Hypothalamus (tissue), 51 donors: Measurements from ENCODE around the gene SERPINI1.
"Not testable (repeated sequence)": the region's sequence is repeated elsewhere in the genome, so short reads cannot be mapped to it uniquely, and the experiment has no call there.

Source experiments
- DNase-seq, 51 donors: peaks; one replicate each; lab custom pipeline; 2025; lab: John Stamatoyannopoulos, UW

SERPINI1 gene

DNA sequence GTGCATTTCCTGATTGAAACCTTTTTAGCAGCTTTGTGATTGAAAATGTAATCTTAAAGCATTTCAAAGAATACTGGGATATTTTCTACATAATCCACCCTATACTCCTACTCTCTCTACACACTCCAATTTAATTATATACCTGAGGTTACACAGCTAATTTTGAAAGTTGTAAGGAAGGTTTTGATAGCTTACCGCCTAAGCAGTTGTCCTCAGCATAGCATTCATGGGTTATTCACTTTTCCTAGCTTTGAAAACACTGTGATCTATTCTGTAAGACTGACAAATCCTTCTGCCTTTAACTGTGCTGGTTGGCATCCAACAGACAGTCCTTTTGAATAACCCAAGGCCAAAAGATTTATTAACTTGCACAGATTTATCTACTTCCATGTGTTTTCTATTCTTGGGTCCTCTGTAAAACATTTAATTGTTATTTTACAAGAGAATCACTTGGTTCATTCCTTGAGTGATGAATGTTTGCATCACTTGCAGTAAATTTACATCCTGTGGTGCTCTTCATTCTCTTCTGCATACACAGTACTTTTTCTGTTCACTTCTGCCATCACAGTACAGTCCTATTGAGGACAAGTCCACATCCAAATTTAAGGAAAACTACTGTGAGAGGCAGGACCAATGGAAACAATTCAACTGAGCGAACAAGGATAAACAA is 44.8 kb downstream of the SERPINI1 start:
- peak in 1 of 51 donors; percentile 12 for DNase-seq

DNA sequence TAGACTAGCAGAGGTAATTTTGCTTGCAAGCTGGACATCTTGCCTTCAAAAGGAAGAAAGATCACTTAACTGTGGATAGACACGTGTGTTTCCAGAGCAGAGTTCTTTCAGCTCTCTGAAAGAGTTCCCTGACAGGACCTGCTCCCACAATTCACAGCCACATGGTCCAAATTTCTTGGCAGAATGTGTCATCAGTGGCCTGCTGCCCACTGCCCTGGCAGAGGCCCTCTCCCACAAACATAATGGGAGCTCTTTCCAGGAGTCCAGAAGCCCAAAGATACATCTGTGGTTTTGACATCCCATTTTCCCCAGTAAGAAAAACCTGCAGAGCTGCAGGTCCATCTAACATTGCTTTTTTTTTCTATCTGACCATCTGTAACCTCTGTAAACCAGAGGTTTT is 48.3 kb downstream of the SERPINI1 start:
- peak in 38 of 51 donors; percentile 1 to 68 (median 32) for DNase-seq

DNA sequence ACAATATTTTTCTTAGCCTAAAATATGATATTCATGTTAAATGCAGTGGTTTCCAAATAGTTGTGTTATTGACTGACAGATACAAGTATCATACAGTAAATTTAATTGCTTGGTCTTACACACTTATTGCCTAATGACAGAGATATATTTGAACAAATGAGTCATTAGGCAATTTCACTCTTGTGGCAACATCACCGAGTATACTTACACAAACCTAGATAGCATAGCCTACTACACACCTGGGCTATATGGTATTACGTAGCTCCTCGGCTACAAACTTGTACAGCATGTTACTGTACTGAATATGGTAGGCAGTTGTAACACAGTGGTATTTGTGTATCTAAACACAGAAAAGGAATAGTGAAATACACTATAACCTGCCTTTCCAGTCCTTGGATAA is 50.3 kb downstream of the SERPINI1 start:
- no peak for DNase-seq

DNA sequence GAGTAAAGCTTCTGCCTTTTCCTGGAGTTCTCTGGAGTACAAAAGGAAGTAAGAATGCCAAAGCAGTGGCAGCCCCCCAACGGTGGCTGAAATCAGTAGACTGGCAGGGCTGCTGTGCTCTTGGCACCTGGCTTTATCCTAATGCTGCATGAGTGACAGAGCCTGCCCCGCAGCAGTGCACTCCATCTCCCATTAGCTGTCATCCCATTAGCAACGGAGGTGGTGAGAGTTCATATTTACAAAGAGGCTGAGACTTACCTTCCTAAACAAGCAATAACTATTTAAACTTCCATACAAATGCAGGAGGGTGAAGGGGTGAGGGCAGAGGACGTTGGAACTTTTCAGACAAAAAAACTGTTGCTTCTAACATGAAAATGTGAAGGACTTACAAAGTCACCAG is 51.9 kb downstream of the SERPINI1 start:
- DNase-seq, result peak in 2 of 51 donors; percentile 1 to 2

DNA sequence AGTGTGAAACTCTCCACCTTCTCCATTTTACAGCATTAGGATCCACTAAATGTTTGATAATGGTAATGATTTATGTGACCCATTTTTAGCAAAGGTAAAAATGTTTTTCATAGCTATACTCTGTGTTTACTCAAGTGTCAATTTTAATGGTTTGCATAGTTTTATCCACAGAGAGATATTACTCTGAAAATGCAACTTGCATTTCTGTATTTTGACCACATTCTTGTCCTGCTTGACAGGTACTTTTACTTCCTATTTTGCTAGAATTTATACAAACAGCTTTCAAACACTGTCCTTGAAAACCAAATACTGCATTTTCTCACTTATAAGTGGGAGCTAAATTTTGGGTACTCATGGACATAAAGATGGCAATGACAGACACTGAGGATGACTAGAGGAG is 62.9 kb downstream of the SERPINI1 start:
- no peak for DNase-seq

DNA sequence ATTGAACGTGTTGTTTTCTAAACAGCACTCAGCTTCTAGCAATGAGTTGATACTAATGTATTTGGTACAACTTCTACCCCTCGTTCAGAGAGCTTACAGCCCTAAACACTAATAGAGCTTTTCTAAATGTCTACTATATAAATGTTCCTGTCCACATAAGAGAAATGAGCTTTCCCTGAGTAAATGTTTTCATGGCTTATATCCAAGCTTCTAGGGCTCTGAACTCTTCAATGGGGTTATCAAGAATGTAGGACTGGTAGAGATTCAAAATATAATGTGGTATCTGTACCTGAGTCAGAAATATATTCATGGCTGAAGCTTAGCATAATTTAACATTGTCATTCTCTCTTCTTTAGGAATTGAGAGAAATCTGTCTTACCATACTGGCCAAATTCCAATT is 73.4 kb downstream of the SERPINI1 start:
- no peak for DNase-seq

DNA sequence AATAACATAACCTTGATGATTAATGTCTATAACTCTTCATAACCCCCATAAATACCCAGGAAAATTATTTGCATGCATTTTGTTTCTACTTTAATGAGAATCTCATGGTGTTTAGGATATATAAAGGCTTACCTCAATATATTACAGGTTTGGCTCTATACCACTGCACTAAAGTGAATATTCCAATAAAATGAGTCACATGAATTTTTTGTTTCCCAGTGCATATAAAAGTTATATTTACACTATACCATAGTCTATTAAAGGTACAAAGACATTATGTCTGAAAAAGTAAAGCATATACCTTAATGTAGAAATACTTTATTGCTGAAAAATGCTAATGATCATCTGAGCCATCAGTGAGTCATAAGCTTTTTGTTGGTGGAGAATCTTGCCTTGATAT is 74.7 kb downstream of the SERPINI1 start:
- DNase-seq, result no peak

DNA sequence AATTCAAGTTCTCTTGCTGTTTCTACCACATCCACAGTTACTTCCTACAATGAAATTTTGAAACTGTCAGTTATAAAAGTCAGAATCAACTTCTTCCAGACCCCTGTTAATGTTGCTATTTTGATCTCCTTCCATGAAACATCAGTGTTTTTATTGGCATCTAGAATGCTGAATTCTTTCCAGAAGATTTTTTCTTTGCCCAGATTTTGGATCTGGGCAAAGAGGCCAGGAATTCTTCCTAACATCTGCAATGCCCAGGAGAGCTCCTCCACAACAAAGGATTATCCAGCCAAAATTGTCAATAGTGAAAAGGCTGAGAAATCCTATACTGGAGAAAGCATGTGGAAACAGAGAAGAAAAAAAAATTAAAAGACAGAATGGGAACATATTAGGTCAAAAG is 75.5 kb downstream of the SERPINI1 start:
- DNase-seq, result no peak

DNA sequence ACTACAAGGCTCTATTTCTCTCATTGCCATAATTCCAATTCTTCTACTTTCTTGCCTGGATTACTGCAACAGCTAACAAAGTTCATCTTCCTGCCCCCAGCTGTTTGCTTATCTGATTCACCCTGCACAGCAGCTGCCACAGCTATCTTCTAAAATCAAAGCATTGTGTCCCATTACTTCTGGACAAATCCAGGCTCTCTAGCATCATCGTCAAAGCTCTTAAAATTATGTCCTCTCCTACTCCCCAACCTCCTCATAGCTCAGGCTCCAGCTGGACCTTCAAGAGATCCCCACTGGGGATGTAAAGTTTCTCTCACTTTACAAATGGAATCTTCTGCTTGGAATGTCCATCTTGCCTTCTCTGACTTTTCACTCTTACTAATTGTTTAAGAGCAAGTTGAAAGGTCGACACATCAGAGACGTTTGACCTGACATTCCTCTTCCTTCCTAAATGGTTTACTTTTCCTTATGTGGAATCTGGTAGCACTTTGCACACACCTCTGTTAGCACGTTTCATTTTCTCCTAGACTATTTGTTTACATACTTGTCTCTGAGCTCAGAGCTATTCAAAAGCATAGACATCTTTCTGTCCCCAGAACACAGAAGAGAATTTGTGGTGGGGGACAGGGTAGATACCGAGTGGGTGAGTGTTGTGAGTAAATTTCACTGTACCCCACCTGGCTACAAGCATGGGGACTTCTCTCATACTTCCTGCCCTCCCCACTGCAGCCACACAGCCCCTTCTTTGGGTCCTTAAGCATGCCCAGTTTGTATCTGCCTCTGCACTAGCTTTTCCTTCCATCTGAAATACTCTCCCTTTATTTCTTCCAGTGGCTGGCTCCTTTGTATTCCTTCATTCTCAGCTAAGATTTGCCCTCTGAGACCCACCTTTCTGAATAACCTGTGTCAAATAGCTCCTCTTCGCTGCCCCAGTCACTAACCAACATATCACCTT is 77.9 kb downstream of the SERPINI1 start:
- DNase-seq, result no peak

DNA sequence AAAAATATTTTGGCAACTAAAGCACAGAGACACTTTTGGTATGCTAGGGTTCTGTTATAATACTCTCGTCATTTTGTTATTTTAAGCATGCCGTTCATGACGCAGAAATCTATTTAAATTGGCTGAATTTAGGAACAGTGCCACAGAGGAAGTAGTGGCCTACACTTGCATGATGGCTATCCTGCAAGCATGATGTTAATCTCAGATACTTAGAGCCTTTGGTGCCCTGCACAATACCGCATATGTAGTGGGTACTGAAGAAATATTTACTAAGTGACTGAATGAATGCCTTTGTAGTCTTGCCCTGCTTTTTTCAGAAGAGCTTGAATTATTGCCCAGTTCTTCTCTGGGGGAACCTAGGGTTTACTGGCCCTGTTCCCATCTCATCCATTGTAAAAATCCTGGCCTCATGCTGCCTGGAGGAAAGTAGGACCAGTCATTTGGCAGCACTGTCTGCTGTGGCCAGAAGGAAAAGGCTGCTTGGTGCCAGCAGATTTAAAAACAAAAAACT is 79.0 kb downstream of the SERPINI1 start:
- DNase-seq, result peak in 39 of 51 donors; percentile 4 to 89 (median 51)

DNA sequence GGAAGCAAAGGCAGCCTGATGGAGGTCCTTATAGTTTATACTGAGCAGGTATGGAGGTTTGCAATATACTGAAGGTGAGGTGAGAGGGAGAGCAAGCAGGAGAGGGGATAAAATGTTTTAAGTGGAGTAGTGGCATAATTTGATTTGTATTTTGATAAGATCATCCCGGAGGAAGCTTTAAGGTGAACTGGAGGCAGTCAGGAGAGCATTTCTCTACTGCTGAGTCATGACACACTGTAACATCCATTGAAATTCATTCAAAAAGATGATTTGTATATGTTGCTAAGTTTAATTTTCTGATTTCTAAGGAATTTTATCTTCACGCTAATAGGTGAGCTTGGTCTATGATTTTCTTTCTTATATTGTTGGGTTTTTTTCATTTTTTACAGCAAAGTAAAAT is 81.4 kb downstream of the SERPINI1 start:
- no peak for DNase-seq

DNA sequence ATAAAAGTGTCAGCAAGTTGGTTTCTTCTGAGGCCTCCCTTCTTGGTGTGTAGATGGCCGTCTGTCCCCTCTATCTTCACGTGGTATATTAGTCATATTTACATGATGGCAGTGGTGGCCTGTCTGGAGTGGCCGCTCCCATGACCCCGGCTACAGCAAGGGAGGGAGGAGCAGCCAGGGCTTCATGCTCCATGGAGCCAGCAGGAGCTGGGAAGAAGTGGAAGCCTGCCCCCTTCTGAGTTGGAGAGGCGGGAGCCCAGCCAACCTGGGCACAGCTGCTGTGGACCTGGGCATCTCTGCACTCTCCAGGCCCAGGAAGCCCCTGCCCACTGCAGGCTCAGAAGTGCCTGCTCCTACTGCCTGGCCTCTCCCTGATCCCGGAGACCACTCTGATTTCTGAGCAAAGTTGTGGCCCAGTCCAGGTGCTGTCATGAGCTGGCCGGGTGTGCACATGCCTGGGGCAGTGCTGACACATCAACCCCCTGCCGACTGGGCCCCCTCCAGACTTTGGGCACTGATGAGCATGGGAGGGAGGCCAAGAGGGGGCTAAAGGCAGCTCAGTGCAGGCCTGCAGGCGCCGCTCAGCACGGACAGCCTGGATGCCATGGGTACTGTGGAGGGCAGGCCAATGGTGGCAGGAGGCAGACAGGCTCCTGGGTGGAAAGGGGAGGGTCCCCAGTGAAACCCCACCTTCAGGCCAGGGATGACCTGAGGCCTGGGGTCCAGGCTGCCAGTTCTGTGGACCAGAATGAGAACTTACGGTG is 84.8 kb downstream of the SERPINI1 start:
- DNase-seq, result no peak

DNA sequence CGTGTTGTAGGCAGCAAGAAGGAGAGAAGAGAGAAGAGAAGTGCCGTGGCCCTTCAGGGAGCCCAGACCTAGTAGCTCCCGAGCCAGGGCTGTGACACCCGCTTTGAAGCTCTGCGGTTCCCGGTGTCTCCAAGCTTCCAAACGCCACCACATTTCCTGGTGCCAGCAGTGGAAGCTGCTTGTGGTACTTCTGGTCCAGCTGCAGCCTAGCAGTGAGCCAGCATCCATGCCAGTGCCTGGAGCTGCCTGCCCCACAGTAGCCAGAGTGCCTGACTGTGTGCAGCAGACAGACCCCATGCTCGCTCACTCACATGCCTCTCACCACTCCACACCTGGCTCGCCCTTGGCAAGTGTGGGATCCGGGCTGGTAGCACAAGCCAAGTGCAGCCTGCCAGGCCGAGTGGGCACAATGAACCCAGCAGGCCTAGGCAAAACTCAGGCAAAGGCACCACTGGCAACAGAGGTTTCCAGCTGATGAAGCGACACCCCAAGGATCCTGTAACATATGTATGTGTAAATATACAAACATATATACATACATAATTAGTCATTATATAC is 85.8 kb downstream of the SERPINI1 start:
- no peak for DNase-seq

DNA sequence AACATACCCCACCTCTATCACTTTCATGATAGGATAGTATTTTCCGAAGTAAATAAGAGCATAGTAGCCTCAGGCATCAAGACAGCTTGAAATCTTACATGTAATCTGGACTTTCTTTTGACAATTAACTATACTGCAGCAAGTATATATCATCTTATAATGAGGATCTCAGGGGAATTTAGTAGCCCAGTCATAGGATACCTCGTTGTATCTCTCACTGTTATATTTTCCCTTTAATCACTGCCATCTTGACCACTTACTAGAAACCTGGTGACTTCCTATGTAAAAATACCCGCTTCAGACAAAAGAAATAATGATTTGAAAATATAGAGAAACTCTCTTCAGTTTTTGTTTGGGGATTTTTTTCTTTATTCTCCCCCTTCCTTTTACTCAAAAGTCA is 88.2 kb downstream of the SERPINI1 start:
- DNase-seq, result no peak

DNA sequence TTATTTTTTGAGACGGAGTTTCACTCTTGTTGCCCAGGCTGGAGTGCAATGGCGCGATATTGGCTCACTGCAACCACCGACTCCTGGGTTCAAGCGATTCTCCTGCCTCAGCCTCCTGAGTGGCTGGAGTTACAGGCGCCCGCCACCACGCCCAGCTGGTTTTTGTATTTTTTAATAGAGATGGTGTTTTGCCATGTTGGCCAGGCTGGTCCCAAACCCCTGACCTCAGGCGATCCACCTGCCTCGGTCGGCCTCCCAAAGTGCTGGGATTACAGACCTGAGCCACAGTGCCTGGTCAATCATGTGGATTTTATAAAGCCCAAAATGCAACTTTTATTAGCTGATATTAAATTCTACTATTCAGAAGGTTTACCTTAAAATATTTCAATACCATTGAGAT is 92.1 kb downstream of the SERPINI1 start:
- DNase-seq, result not testable (repeated sequence)

DNA sequence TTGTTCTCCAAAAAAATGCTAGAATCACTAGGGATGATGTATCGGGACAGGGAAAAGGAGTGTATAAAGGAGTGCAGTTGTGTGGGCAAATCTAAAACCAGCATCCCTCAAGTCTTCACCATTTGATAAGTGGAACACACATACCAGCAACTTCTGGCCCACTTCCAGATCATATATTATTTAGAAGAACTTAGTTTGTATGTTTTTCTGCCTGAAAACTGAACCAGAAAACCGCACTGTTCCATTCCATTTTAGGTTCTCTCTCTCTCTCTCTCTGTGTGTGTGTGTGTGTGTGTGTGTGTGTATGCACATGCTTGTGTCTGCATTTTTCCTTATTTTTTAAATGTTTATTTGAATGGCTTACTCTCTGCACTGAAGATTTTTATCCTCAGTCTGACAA is 93.5 kb downstream of the SERPINI1 start:
- DNase-seq, result no peak

DNA sequence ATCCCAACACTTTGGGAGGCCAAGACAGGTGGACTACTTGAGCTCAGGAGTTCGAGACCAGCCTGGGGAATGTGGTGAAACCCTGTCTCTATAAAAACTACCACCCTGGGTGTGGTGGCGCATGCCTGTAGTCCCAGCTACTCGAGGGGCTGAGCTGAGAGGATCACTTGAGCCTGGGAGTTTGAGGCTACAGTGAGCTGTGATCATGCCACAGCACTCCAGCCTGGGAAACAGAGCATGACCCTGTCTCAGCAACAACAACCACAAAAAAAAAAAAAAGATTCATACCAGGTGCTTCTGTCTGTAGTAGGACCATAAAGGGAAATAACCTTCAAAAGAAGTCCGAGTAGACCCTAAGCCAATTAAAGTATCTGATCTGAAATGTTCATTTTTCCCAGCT is 94.5 kb downstream of the SERPINI1 start:
- no peak for DNase-seq

DNA sequence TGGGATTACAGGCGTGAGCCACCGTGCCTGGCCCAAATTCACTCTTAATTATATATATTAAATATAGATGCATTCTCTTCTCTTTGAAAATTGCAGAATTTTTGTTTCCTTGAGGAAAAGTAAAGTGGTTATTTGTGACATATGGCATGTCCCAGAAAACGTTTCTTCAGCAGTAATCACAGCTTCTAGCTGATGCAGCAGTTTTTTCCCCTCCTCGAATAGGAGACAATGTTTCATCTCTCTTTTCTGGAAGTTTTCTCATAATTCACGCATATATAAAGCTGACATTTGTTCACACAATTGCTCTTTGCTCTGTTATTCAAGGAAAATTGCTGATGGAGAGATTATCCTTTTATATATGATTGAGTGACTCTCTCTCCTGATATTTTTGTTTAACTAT is 99.8 kb downstream of the SERPINI1 start:
- DNase-seq, result no peak

DNA sequence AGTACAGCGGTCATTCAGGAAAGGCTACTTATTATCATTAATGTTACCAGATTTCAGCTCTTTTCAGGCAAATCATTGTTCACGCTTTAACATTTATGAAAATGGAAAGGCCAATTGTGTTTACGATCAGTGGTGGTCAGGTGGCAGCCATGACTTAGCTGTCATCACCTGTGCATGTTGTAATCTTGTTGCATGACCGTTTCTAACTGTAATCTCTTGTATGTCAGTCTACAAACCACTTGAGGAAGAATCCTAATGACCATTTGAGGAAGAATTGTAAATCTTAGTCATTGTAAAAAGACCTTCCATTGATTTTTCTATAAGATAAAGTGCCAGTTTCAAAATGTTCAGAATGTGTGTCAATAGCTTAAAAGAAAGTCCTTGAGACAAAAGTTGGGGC is 100.4 kb downstream of the SERPINI1 start:
- DNase-seq, result no peak

DNA sequence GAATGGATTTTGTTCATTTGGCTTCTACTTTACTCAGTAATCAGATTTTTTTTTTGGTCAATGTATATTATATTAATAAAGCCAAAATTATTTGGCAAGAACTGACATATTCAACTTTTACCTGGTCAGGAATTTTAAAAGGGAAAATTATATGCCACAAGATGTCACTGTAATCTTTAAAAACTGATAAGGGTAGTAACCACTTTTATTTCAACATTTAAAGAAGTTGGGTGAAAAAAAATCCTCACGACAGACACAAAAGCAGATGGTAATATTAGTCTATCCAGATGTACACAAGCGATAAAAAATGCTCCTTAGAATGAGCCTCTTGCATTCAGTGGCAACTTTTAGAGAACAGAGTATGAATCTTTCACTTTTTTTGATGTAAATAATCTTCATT is 101.9 kb downstream of the SERPINI1 start:
- DNase-seq, result no peak
